Stimulated activated CD8-positive, alpha-beta memory T cell treated with anti-CD3 and anti-CD28 coated beads, Interleukin-12 subunit alpha, Interleukin-12 subunit beta, amount 100 ng/mL, for 24 hours (primary cell): ENCODE data around the gene NKIRAS1.
A peak's percentile ranks its signal among the peaks of the same experiment; 100 is the strongest.

ENCODE experiments used
- DNase-seq: peaks from one replicate; pipeline ENCODE4 v3.0.0-alpha.2; 2020; ENCODE audit errors: extremely low read depth

NKIRAS1 gene

GRCh38 chr3:23916886-23917678 is at the start of gene NKIRAS1, which contains the start of gene RPL15:
TSS of gene NKIRAS1 (minus strand) at chr3:23916990. CDS start at chr3:23910904, 6,086 bp downstream.
TSS of gene RPL15 (plus strand) at chr3:23917132. CDS start at chr3:23917860, 728 bp downstream.
- peak; percentile 94 for DNase-seq

GRCh38 chr3:23966328-23966727 is 49.5 kb upstream of the NKIRAS1 start:
- DNase-seq = no peak

- no peak for DNase-seq
Measured at GRCh38 chr3:23964537-23965235, 47.9 kb upstream of the NKIRAS1 start.

DNA sequence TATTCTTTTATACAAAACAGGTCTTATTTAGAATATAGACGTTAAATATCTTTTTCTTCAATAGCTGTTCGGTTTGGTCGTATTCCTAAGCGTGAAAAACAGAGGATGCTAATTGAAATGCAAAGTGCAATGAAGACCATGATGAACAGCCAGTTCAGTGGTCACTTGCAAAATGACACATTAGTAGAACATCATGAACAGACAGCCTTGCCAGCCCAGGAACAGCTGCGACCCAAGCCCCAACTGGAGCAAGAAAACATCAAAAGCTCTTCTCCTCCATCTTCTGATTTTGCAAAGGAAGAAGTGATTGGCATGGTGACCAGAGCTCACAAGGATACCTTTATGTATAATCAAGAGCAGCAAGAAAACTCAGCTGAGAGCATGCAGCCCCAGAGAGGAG is 45.1 kb upstream of the NKIRAS1 start:
- no peak for DNase-seq

DNA sequence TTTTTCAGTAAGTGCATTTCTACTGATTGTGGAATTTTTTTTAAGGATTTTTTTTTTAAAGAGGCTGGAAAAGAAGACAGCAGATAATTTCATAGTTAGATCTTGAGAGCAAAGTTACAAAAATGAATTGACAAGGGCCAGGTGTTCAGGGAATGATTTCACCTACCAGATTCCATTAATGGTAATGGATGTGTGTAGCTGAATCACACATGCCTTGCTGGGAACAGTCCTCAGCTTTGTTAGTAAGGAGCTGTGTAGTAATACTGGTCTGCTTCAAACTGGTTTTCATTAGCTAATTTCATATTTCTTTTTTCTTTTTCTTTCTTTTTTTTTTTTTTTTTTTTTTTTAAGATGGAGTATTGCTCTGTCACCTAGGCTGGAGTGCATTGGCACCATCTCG is 44.3 kb upstream of the NKIRAS1 start:
- no peak for DNase-seq

- DNase-seq = no peak
Measured at GRCh38 chr3:23960649-23961048, 43.9 kb upstream of the NKIRAS1 start.

- no peak for DNase-seq
Measured at GRCh38 chr3:23959135-23959900, 42.5 kb upstream of the NKIRAS1 start.

DNA sequence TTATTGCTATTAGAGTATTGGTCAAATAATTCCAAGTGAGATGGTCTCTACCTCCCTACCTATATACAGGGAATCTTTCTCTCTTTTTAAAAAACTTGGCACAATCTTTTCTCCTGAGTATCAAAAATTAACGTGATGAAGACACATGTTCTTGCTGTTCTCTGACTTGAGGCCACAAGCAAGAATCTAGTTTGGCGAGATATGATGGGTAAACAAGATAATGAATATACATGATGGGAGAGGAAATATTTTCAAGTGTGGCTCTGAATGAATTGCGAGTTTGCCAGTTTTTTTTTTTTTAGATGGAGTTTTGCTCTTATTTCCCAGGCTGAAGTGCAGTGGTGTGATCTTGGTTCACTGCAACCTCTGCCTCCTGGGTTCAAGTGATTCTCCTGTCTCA is 39.9 kb upstream of the NKIRAS1 start:
- no peak for DNase-seq

GRCh38 chr3:23954144-23954543 is 37.4 kb upstream of the NKIRAS1 start:
- DNase-seq = no peak

GRCh38 chr3:23953523-23953922 is 36.7 kb upstream of the NKIRAS1 start:
- no peak for DNase-seq

DNA sequence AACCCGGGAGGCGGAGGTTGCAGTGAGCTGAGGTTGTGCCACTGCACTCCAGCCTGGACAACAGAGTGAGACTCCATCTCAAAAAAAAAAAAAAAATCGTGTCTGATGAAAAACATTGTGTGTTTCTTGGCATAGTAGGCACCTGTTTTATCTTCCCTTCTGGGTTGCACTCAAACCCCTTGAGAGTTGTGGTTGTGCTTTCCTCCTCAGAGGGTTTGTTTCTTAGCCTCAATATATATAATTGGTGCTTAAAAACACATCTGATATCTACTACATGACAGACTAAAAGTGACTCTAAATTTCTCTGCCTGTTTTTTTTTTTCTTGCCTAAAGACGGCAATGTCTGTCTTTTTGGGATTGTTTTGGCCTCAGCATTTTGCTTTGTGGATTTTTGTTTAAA is 35.9 kb upstream of the NKIRAS1 start:
- DNase-seq = no peak

GRCh38 chr3:23950293-23950692 is 33.5 kb upstream of the NKIRAS1 start:
- DNase-seq = no peak

DNA sequence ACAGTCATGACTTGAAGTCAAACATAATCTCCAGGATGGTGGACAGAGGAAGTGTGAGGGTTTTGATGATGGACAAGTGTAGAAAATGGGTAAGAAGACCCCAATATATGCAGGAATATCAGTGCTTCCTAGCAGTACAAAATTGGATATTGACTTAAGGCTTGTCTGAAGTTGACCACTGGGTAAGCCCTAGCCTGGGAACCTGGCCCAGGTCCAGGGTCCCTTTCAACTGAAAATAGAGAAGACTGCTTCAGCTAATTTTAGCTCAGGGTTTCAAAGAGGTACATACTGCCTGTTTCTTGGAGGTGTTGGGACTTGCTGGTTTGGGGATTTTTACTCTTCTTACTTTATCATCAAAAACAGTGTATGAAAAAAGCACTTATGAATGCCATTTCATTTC is 33.0 kb upstream of the NKIRAS1 start:
- no peak for DNase-seq

GRCh38 chr3:23948761-23949160 is 32.0 kb upstream of the NKIRAS1 start:
- no peak for DNase-seq

GRCh38 chr3:23945913-23946687 is 29.3 kb upstream of the NKIRAS1 start:
- DNase-seq = peak; percentile 97

- DNase-seq = no peak
Measured at GRCh38 chr3:23945663-23945912, 28.8 kb upstream of the NKIRAS1 start.

- peak; percentile 57 for DNase-seq
Measured at GRCh38 chr3:23944861-23945662, 28.3 kb upstream of the NKIRAS1 start, which contains the start of gene NR1D2. TSS of gene NR1D2 (plus strand) at chr3:23945286. CDS start at chr3:23945579, 293 bp downstream.

- DNase-seq = no peak
Measured at GRCh38 chr3:23944007-23944783, 27.4 kb upstream of the NKIRAS1 start.

- DNase-seq = no peak
Measured at GRCh38 chr3:23942546-23942945, 25.8 kb upstream of the NKIRAS1 start.

DNA sequence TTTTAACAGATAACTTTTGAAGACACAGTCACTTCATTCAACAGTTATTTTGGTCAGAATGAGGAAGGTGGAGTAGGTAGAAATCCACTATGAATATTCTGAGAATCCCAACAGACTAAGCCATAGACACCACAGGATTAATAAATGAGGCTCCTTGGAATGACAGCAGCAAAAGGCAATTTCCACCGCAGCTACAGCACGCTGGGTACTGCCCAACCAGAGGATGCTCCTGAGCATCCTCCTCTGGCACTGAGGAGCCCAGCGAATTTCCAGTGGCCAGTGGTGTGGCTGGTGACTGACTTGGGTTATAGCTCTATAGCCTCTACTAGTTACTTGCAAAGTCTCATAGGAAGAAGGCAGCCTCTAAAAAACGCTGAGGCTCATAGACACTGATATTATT is 24.6 kb upstream of the NKIRAS1 start:
- DNase-seq = no peak
